Prostate gland (tissue), 2 donors: ENCODE data around the gene SND1. TPM values are rescaled to one million over a fixed set of nuclear protein-coding genes. Genes with fewer than 3 reads are reported as not detected.

Experiments used
- DNase-seq: peaks from one replicate; pipeline ENCODE4 v3.0.0-alpha.2; 2019; ENCODE audit warnings: low spot score
- H3K27ac ChIP-seq, 2 donors: fragments of 200-600 bp; sonication (generic); 2 replicates each; pipeline ENCODE4 v1.5.1; 2017 to 2019
- H3K27me3 ChIP-seq: fragments of 200-600 bp; sonication (generic); replicated peaks from 2 replicates; pipeline ENCODE4 v1.5.1; 2019; ENCODE audit not compliant: insufficient read depth
- H3K36me3 ChIP-seq, 2 donors: fragments of 200-600 bp; sonication (generic); 1 replicate in 1 of 2; 2 replicates in 1 of 2; pipeline versions ENCODE4 v1.5.1 to v1.8.1; 2017 to 2019
- H3K4me1 ChIP-seq: fragments of 200-600 bp; sonication (generic); replicated peaks from 2 replicates; pipeline ENCODE4 v1.5.1; 2019
- H3K4me3 ChIP-seq, 2 donors: fragments of 200-600 bp; sonication (generic); 2 replicates each; pipeline ENCODE4 v1.5.1; 2017 to 2019
- H3K9me3 ChIP-seq: fragments of 200-600 bp; sonication (generic); 2 replicates; pipeline ENCODE4 v1.5.1; 2017
- CTCF ChIP-seq, 4 experiments: fragments of 200-600 bp in 2 of 4; fragments of 450-650 bp in 2 of 4; sonication (generic) in 2 of 4; IDR thresholded peaks; 1 replicate in 3 of 4; 2 replicates in 1 of 4; pipeline ENCODE4 v1.5.1; 2016 to 2019; ENCODE audit warnings: antibody characterized with exemption in 4 of 4, mild to moderate bottlenecking in 2 of 4, moderate library complexity in 2 of 4
- POLR2A ChIP-seq: fragments of 450-650 bp; IDR thresholded peaks from one replicate; pipeline ENCODE4 v1.6.1; 2016; ENCODE audit warnings: antibody characterized with exemption, mild to moderate bottlenecking
- POLR2AphosphoS5 ChIP-seq: sonication (generic); formaldehyde crosslinking; IDR thresholded peaks from one replicate; pipeline ENCODE4 v1.6.1; 2017; ENCODE audit warnings: antibody characterized with exemption
- WGBS: methylation state at CpG from one replicate; pipeline ENCODE4 v1.1.5; 2018; 5-methylcytosine and 5-hydroxymethylcytosine counted together
- intact Hi-C: fragments of 100-400 bp; cut with DNase I; formaldehyde crosslinking; loops from one replicate; pipeline ENCODE4 v1.14.2; 2022
- total RNA-seq, 2 donors: library from RNA; depleted of rRNA; stranded (reverse); fragments of >200 nt; gene quantifications; one replicate each; pipeline ENCODE4 v1.1.0, GENCODE V29; 2016

Gene SND1
- total RNA-seq, 2 donors from 2014 or later: 175 to 190 TPM

GRCh38 chr7:127657500-127657899 is 5.5 kb downstream of the SND1 start:
- no peaks in the 10 kb centered on the region for H3K36me3 ChIP-seq
- intact Hi-C loops: no loop called here
- no peaks in the 10 kb centered on the region for H3K27me3 ChIP-seq
- TF ChIP-seq POLR2AphosphoS5: no peak
- TF ChIP-seq POLR2A: no peak
- no peak for TF ChIP-seq CTCF (IDR thresholded peaks at IDR 0.05)
- H3K27ac ChIP-seq: no peak overlapping the region
- H3K9me3 ChIP-seq: no peaks in the 10 kb centered on the region
- WGBS: 77% methylated on average over 3 of the region's 3 CpGs
- H3K4me3 ChIP-seq: no peak overlapping the region
- DNase-seq: no peak
- H3K4me1 ChIP-seq: no peaks in the 10 kb centered on the region

- H3K27me3 ChIP-seq: no peaks in the 10 kb centered on the region
- no peak overlapping the region for H3K4me3 ChIP-seq
- H3K9me3 ChIP-seq: no peaks in the 10 kb centered on the region
- H3K27ac ChIP-seq: no peak overlapping the region
- DNase-seq: no peak
- no peak for TF ChIP-seq POLR2A
- no peak for TF ChIP-seq CTCF (IDR thresholded peaks at IDR 0.05)
- TF ChIP-seq POLR2AphosphoS5: no peak
- WGBS: 78% methylated on average over 3 of the region's 3 CpGs
- H3K36me3 ChIP-seq: no peaks in the 10 kb centered on the region
- H3K4me1 ChIP-seq: no peaks in the 10 kb centered on the region
- intact Hi-C loops: no loop called here
Observed at GRCh38 chr7:127658970-127659630, 7.1 kb downstream of the SND1 start.

- no peaks in the 10 kb centered on the region for H3K36me3 ChIP-seq
- peaks cover 14% of the 10 kb centered on the region for H3K4me1 ChIP-seq
- H3K27ac ChIP-seq: no peak overlapping the region
- no peaks in the 10 kb centered on the region for H3K9me3 ChIP-seq
- intact Hi-C loops: no loop called here
- DNase-seq: no peak
- H3K4me3 ChIP-seq: no peak overlapping the region
- TF ChIP-seq CTCF (IDR thresholded peaks at IDR 0.05) (no peak), POLR2AphosphoS5 (no peak), POLR2A (no peak)
- no peaks in the 10 kb centered on the region for H3K27me3 ChIP-seq
- WGBS: 58% methylated on average over 7 of the region's 7 CpGs
Observed at GRCh38 chr7:127665922-127666321, 13.9 kb downstream of the SND1 start.

- 46% methylated on average over 4 of the region's 4 CpGs for WGBS
- peaks cover 14% of the 10 kb centered on the region for H3K4me1 ChIP-seq
Observed at GRCh38 chr7:127666602-127667001, 14.6 kb downstream of the SND1 start.

More at GRCh38 chr7:127666602-127667001, 14.6 kb downstream of the SND1 start:
- Histone ChIP-seq H3K9me3 (no peaks in the 10 kb centered on the region), H3K27ac (no peak overlapping the region), H3K36me3 (no peaks in the 10 kb centered on the region), H3K27me3 (no peaks in the 10 kb centered on the region), H3K4me3 (no peak overlapping the region)
- peak; percentile 27 for DNase-seq
- TF ChIP-seq CTCF (IDR thresholded peaks at IDR 0.05) (no peak), POLR2AphosphoS5 (peak; percentile 48)
- intact Hi-C loops: no loop called here
